GM12878 (cell line): ENCODE data around the gene CDC25C. TPM values are rescaled to one million over a fixed set of nuclear protein-coding genes. Genes with fewer than 3 reads are reported as not detected.

Source experiments
- ATF7 ChIP-seq: fragments of 450-650 bp; IDR thresholded peaks from 2 replicates; pipeline ENCODE4 v1.6.1; 2016; ENCODE audit warnings: low read depth, mild to moderate bottlenecking
- BHLHE40 ChIP-seq, 2 experiments: fragments of 450-650 bp in 1 of 2; IDR thresholded peaks; 2 replicates each; pipeline ENCODE4 v1.6.1; 2011 to 2017; ENCODE audit warnings: low read depth in 2 of 2, borderline replicate concordance in 1 of 2, improper control_type of control experiment in 1 of 2, low read length in 1 of 2, mild to moderate bottlenecking in 1 of 2
- BRCA1 ChIP-seq: IDR thresholded peaks from 2 replicates; pipeline ENCODE4 v1.6.1; 2011; ENCODE audit warnings: low read depth, low read length, improper control_type of control experiment
- CHD2 ChIP-seq: IDR thresholded peaks from 2 replicates; pipeline ENCODE4 v1.6.1; 2011; ENCODE audit warnings: low read depth, low read length, improper control_type of control experiment, borderline replicate concordance
- CREB1 ChIP-seq: IDR thresholded peaks from 2 replicates; pipeline ENCODE4 v1.6.1; 2012; ENCODE audit warnings: low read depth, mild to moderate bottlenecking, inconsistent platforms
- CREM ChIP-seq: IDR thresholded peaks from 2 replicates; pipeline ENCODE4 v1.6.1; 2014; ENCODE audit warnings: antibody characterized with exemption, low read depth
- CTCF ChIP-seq, 3 experiments: IDR thresholded peaks in 2 of 3; conservative IDR thresholded peaks in 1 of 3; 2 replicates each; pipeline ENCODE4 v1.5.1; 2011; ENCODE audit warnings: low read depth in 3 of 3, low read length in 3 of 3, mild to moderate bottlenecking in 3 of 3, control low read depth in 2 of 3, moderate library complexity in 2 of 3, inconsistent platforms in 1 of 3, mixed read lengths in 1 of 3; ENCODE audit not compliant: control insufficient read depth in 2 of 3, insufficient read depth in 1 of 3; ENCODE audit errors: extremely low read depth in 1 of 3
- FOXK2 ChIP-seq: fragments of 450-650 bp; IDR thresholded peaks from 2 replicates; pipeline ENCODE4 v1.6.1; 2017; ENCODE audit warnings: mild to moderate bottlenecking, moderate library complexity
- MLLT1 ChIP-seq: fragments of 450-650 bp; IDR thresholded peaks from 2 replicates; pipeline ENCODE4 v1.6.1; 2016; ENCODE audit warnings: mild to moderate bottlenecking
- NBN ChIP-seq: fragments of 450-650 bp; IDR thresholded peaks from 2 replicates; pipeline ENCODE4 v1.6.1; 2016
- NFYB ChIP-seq: IDR thresholded peaks from 2 replicates; pipeline ENCODE4 v1.6.1; 2011; ENCODE audit warnings: low read depth, mild to moderate bottlenecking, low read length, improper control_type of control experiment, moderate library complexity; ENCODE audit not compliant: insufficient read depth
- NKRF ChIP-seq: fragments of 450-650 bp; conservative IDR thresholded peaks from 2 replicates; pipeline ENCODE4 v1.6.1; 2017; ENCODE audit warnings: mild to moderate bottlenecking, moderate library complexity
- PAX5 ChIP-seq: IDR thresholded peaks from 2 replicates; pipeline ENCODE4 v1.6.1; 2011; ENCODE audit warnings: low read depth, low read length, borderline replicate concordance
- PML ChIP-seq: IDR thresholded peaks from 2 replicates; pipeline ENCODE4 v1.6.1; 2012; ENCODE audit warnings: low read length, inconsistent platforms
- RFX5 ChIP-seq: IDR thresholded peaks from 2 replicates; pipeline ENCODE4 v1.6.1; 2011; ENCODE audit warnings: low read depth, low read length, improper control_type of control experiment
- RUNX3 ChIP-seq: IDR thresholded peaks from 2 replicates; pipeline ENCODE4 v1.6.1; 2012; ENCODE audit warnings: low read length, inconsistent platforms
- SP1 ChIP-seq: IDR thresholded peaks from one replicate; pipeline ENCODE4 v1.6.1; 2011; ENCODE audit warnings: low read depth, low read length
- SRF ChIP-seq, 2 experiments: IDR thresholded peaks; 2 replicates each; pipeline ENCODE4 v1.6.1; 2011; ENCODE audit warnings: low read depth in 2 of 2, low read length in 2 of 2, mild to moderate bottlenecking in 1 of 2, moderate library complexity in 1 of 2
- TCF3 ChIP-seq: IDR thresholded peaks from 2 replicates; pipeline ENCODE4 v1.6.1; 2012; ENCODE audit warnings: low read depth, mild to moderate bottlenecking, low read length, borderline replicate concordance; ENCODE audit not compliant: insufficient read depth
- ZNF217 ChIP-seq: fragments of 450-650 bp; IDR thresholded peaks from 2 replicates; pipeline ENCODE4 v1.6.1; 2017; ENCODE audit warnings: antibody characterized with exemption, mild to moderate bottlenecking
- ZZZ3 ChIP-seq: IDR thresholded peaks from 2 replicates; pipeline ENCODE4 v1.6.1; 2011; ENCODE audit warnings: low read depth; ENCODE audit not compliant: control insufficient read depth, insufficient read length
- polyA plus RNA-seq, 11 experiments: library from polyadenylated mRNA; depleted of rRNA in 4 of 11; unstranded in 6 of 11; stranded (reverse) in 5 of 11; fragments of >200 nt; fragmentation: Nextera tagmentation in 4 of 11; fragmentation: Illumina TruSeq in 1 of 11; extraction: Ambion mirVana in 4 of 11; extraction: Trizol in 1 of 11; gene quantifications; 1 replicate in 1 of 11; 2 replicates in 10 of 11; pipeline versions ENCODE4 v1.2.1 to v1.2.3, GENCODE V29; 2011 to 2016; ENCODE audit warnings: inconsistent platforms in 2 of 11, missing spikeins in 2 of 11, low read depth in 1 of 11
- total RNA-seq, 4 experiments: library from RNA; depleted of rRNA in 3 of 4; stranded (reverse); fragments of >200 nt in 3 of 4; fragmentation: Illumina TruSeq in 1 of 4; extraction: Trizol in 1 of 4; gene quantifications; 2 replicates each; pipeline versions ENCODE4 v1.2.1 to v1.2.3, GENCODE V29; 2013 to 2021
- TF ChIP-seq, protein P1 (sequence below): IDR thresholded peaks from 2 replicates; pipeline ENCODE4 v1.6.1; 2011; ENCODE audit warnings: low read depth, low read length, improper control_type of control experiment, borderline replicate concordance
- TF ChIP-seq, protein P2 (sequence below): fragments of 450-650 bp; IDR thresholded peaks from 2 replicates; pipeline ENCODE4 v1.6.1; 2014; ENCODE audit warnings: mild to moderate bottlenecking

CDC25C gene
- total and polyA plus RNA-seq, 10 of the 15 experiments (the other 5 are each of a cell fraction or from before 2014, with no cell fraction given): 9.2 to 30.7 (median 14.9) TPM

- TF ChIP-seq PAX5 (no peak), ATF7 (0 out of 2 replicates have a peak, but pooled peaks have one; percentile 30), RFX5 (no peak), MLLT1 (0 out of 2 replicates have a peak, but pooled peaks have one; percentile 35), PML (no peak), CREB1 (peak; percentile 43; the same call in 1 of the 2 replicates), BRCA1 (no peak), NKRF (peak; percentile 69; the same call in 1 of the 2 replicates), NFYB (peak; percentile 86), BHLHE40 (IDR thresholded peaks at IDR 0.05; ENCODE audit: borderline replicate concordance in 1 of 2, low read depth in 2 of 2, low read length in 1 of 2) (0 out of 4 replicates have a peak, but pooled peaks of 1 of the 2 experiments have one; percentile 7), CHD2 (peak; percentile 43; the same call in 1 of the 2 replicates), CTCF (IDR thresholded peaks at IDR 0.05 in 2 of 3, conservative IDR thresholded peaks at IDR 0.05 in 1 of 3; ENCODE audit: control insufficient read depth in 2 of 3, extremely low read depth in 1 of 3, insufficient read depth in 1 of 3, low read depth in 3 of 3, low read length in 3 of 3) (peak; percentile 8 to 21 (median 20); a peak in 1 of 6 replicates), NBN (no peak), SP1 (peak; percentile 90), ZNF217 (no peak), ZZZ3 (no peak), SRF (IDR thresholded peaks at IDR 0.05; ENCODE audit: low read depth in 2 of 2, low read length in 2 of 2) (no peak), CREM (0 out of 2 replicates have a peak, but pooled peaks have one; percentile 27), RUNX3 (0 out of 2 replicates have a peak, but pooled peaks have one; percentile 18), FOXK2 (peak; percentile 72), TCF3 (no peak)
- TF ChIP-seq, protein P1, sequence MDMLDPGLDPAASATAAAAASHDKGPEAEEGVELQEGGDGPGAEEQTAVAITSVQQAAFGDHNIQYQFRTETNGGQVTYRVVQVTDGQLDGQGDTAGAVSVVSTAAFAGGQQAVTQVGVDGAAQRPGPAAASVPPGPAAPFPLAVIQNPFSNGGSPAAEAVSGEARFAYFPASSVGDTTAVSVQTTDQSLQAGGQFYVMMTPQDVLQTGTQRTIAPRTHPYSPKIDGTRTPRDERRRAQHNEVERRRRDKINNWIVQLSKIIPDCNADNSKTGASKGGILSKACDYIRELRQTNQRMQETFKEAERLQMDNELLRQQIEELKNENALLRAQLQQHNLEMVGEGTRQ: no peak
- TF ChIP-seq, protein P2, sequence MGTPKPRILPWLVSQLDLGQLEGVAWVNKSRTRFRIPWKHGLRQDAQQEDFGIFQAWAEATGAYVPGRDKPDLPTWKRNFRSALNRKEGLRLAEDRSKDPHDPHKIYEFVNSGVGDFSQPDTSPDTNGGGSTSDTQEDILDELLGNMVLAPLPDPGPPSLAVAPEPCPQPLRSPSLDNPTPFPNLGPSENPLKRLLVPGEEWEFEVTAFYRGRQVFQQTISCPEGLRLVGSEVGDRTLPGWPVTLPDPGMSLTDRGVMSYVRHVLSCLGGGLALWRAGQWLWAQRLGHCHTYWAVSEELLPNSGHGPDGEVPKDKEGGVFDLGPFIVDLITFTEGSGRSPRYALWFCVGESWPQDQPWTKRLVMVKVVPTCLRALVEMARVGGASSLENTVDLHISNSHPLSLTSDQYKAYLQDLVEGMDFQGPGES: 0 out of 2 replicates have a peak, but pooled peaks have one; percentile 19
These were observed 23.3 kb upstream of the CDC25C start (continued) for GRCh38 chr5:138354926-138355378.
